Lung (tissue), 12 donors: ENCODE data around the gene DYRK3. TPM values are rescaled to one million over a fixed set of nuclear protein-coding genes. Genes with fewer than 3 reads are reported as not detected.

Experiments used
- ATAC-seq: fragments of 200-7000 bp; cut with Tn5 transposase; one replicate; pipeline ENCODE4 v1.9.1; 2020; ENCODE audit warnings: moderate number of reproducible peaks; ENCODE audit not compliant: insufficient read depth, low FRiP score
- DNase-seq, 3 donors: peaks; one replicate each; pipeline ENCODE4 v3.0.0-alpha.2; 2013 to 2017
- H3K27ac ChIP-seq, 2 donors: one replicate each; pipeline ENCODE4 v1.5.1; 2013; ENCODE audit warnings: mild to moderate bottlenecking in 2 of 2, moderate library complexity in 2 of 2, control low read depth in 1 of 2, inconsistent platforms in 1 of 2, low read depth in 1 of 2, low read length in 1 of 2
- H3K27me3 ChIP-seq, 3 donors: one replicate each; pipeline ENCODE4 v1.5.1; 2013; ENCODE audit warnings: low read length in 2 of 3; ENCODE audit not compliant: control insufficient read depth in 3 of 3, insufficient read depth in 3 of 3
- H3K36me3 ChIP-seq, 4 donors: one replicate each; pipeline ENCODE4 v1.5.1; 2013; ENCODE audit warnings: low read length in 4 of 4, mild to moderate bottlenecking in 1 of 4, moderate library complexity in 1 of 4; ENCODE audit not compliant: control insufficient read depth in 4 of 4, insufficient read depth in 4 of 4
- H3K4me1 ChIP-seq, 5 donors: one replicate each; pipeline ENCODE4 v1.5.1; 2013; ENCODE audit warnings: low read length in 5 of 5, mild to moderate bottlenecking in 2 of 5, moderate library complexity in 1 of 5; ENCODE audit not compliant: control insufficient read depth in 5 of 5, insufficient read depth in 5 of 5
- H3K4me3 ChIP-seq: one replicate; pipeline ENCODE4 v1.5.1; 2013; ENCODE audit warnings: mild to moderate bottlenecking, control low read depth, moderate library complexity
- H3K9ac ChIP-seq, 2 donors: one replicate each; pipeline ENCODE4 v1.5.1; 2013; ENCODE audit warnings: low read length in 2 of 2, control low read depth in 1 of 2; ENCODE audit not compliant: insufficient read depth in 1 of 2
- H3K9me3 ChIP-seq, 4 donors: one replicate each; pipeline ENCODE4 v1.5.1; 2013; ENCODE audit warnings: low read length in 3 of 4, mild to moderate bottlenecking in 1 of 4, moderate library complexity in 1 of 4; ENCODE audit not compliant: control insufficient read depth in 4 of 4, insufficient read depth in 3 of 4
- WGBS, 2 donors: extraction: QIAGEN DNeasy Blood & Tissue Kit; methylation state at CpG; one replicate each; pipeline ENCODE4 v1.1.7; 2013; 5-methylcytosine and 5-hydroxymethylcytosine counted together
- polyA plus RNA-seq, 2 donors: library from polyadenylated mRNA; stranded (reverse); fragments of 200-250 nt; gene quantifications; one replicate each; pipeline ENCODE4 v1.2.1, GENCODE V29; 2013
- total RNA-seq, 2 donors: library from RNA; depleted of rRNA in 1 of 2; stranded (reverse); fragments of >200 nt in 1 of 2; gene quantifications; one replicate each; pipeline ENCODE4 v1.2.1, GENCODE V29; 2014 to 2021
- TF ChIP-seq, protein P1 (sequence below): IDR thresholded peaks from 2 replicates; pipeline ENCODE4 v1.5.1; 2012; ENCODE audit warnings: mild to moderate bottlenecking; ENCODE audit errors: control extremely low read depth, extremely low read depth
- donor health status: control.
- donor health status: control.
- donor health status: Bipolar disorder and iron deficiency.
- donor health status: healthy.
- donor health status: DM: yes; HTN: yes; CAD: no.

Gene DYRK3
- total and polyA plus RNA-seq, 4 donors = 4.6 to 13.0 (median 8.8) TPM

DNA sequence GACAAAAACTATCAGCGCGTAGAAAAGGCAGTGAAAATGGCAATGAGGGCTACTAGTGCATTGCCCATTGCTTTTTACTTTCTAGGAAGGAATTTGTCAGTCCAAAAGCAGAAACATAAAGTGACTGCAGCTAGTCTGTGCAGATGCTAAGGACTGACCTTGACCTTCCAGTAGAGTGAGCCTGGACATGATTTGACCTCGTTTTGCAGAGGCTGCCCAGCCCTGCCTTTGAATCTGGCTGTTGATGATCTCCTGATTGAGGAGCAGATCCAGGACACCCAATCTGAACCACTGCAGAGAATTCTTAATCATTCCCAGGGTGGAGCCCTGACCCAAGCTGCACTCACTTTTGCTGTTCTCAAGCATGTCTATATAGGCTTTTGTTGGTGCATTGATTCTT, 21.6 kb downstream of the DYRK3 start:
- H3K36me3 ChIP-seq = no peaks in the 10 kb centered on the region
- WGBS, 2 donors = 92 to 94% methylated on average over 3 of the region's 3 CpGs
- no peak overlapping the region for H3K27ac ChIP-seq
- no peak for DNase-seq
- ATAC-seq = no peak
- H3K27me3 ChIP-seq = peaks cover 0 to 9% (median 0%) of the 10 kb centered on the region in 3 donors
- H3K4me3 ChIP-seq = no peak overlapping the region
- TF ChIP-seq, protein P1, sequence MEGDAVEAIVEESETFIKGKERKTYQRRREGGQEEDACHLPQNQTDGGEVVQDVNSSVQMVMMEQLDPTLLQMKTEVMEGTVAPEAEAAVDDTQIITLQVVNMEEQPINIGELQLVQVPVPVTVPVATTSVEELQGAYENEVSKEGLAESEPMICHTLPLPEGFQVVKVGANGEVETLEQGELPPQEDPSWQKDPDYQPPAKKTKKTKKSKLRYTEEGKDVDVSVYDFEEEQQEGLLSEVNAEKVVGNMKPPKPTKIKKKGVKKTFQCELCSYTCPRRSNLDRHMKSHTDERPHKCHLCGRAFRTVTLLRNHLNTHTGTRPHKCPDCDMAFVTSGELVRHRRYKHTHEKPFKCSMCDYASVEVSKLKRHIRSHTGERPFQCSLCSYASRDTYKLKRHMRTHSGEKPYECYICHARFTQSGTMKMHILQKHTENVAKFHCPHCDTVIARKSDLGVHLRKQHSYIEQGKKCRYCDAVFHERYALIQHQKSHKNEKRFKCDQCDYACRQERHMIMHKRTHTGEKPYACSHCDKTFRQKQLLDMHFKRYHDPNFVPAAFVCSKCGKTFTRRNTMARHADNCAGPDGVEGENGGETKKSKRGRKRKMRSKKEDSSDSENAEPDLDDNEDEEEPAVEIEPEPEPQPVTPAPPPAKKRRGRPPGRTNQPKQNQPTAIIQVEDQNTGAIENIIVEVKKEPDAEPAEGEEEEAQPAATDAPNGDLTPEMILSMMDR = no peak
- H3K9ac ChIP-seq = no peak overlapping the region
- peaks cover 0 to 26% (median 8%) of the 10 kb centered on the region in 5 donors for H3K4me1 ChIP-seq
- H3K9me3 ChIP-seq = no peaks in the 10 kb centered on the region

DNA sequence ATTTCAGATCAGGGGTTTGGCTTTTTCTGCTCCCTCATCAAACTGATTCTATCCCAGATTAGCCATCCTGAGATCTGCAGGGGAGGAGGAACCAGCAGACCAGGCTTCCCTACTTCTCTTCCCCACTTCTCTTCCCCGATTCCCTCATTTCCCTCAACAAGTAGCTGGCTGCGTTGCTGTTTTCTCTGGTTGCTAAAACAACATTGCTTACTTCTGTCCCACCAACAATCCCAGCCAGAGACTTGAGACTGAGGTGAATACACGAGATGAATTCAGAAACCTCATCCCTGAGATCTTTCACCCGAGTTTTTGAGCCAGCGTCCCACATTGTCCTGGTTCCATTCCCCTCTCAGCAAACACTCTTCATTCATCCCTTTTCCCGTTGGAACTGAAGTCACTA, 22.4 kb downstream of the DYRK3 start:
- 42 to 49% methylated on average over 6 of the region's 6 CpGs for WGBS, 2 donors

DNA sequence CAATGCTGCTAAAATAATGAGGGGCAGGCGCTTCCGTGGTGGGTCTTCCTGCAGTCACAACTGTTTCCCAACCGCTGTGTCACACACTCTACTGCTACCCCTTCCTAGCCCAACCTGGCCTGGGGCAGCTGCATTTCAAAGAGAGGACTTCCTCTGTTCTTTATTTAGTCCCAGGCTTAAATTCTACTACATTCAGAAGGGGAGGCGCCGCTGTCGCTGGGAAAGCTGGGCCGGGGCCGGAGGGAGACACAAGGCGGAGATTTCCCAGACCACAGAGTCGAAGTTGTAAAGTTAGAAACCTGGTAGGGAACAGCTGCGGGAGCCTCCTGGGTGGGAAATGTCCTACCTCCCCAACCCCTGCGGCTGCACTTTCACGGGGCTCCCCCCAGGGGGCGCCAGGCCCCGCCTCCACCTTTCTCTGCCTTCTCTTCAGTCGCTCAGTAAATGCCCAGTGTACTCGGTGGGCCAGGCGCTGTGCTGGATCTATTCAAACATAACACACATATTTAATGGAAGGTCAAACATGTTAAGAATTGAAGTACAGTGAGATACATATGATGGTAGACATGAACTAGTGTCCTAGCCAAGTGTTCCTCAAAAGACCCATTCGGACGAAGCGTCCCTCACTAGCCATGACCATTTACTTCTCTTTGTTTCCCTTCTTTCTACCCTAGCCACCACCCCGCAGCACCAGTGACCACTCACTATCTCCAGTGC, 23.1 kb downstream of the DYRK3 start:
- Histone ChIP-seq H3K9me3 (no peaks in the 10 kb centered on the region), H3K4me1 (peaks cover 0 to 33% (median 8%) of the 10 kb centered on the region in 5 donors), H3K4me3 (no peak overlapping the region), H3K27ac (peak overlapping the region in 1 of 2 donors; percentile 89), H3K27me3 (peaks cover 0 to 17% (median 0%) of the 10 kb centered on the region in 3 donors), H3K9ac (no peak overlapping the region), H3K36me3 (no peaks in the 10 kb centered on the region)
- ATAC-seq = no peak
- 20 to 30% methylated on average over 22 of the region's 22 CpGs for WGBS, 2 donors
- TF ChIP-seq, protein P1 = no peak
- DNase-seq = peak in 1 of 3 donors; percentile 37

More for the DNA sequence above, 22.4 kb downstream of the DYRK3 start:
- no peak overlapping the region for H3K4me3 ChIP-seq
- DNase-seq (no peak), ATAC-seq (no peak)
- H3K27ac ChIP-seq = no peak overlapping the region
- H3K9ac ChIP-seq = no peak overlapping the region
- H3K9me3 ChIP-seq = no peaks in the 10 kb centered on the region
- TF ChIP-seq, protein P1 = no peak
- H3K4me1 ChIP-seq = peaks cover 0 to 26% (median 8%) of the 10 kb centered on the region in 5 donors
- H3K36me3 ChIP-seq = no peaks in the 10 kb centered on the region
- peaks cover 0 to 10% (median 0%) of the 10 kb centered on the region in 3 donors for H3K27me3 ChIP-seq
